T-helper 9 cell (primary cell): ENCODE results near the gene SYT13.
"Not testable (repeated sequence)": the region's sequence is repeated elsewhere in the genome, so short reads cannot be mapped to it uniquely, and the experiment has no call there.

Experiments
- DNase-seq: peaks from one replicate; pipeline ENCODE4 v3.0.0-alpha.2; 2020

The SYT13 gene

DNA sequence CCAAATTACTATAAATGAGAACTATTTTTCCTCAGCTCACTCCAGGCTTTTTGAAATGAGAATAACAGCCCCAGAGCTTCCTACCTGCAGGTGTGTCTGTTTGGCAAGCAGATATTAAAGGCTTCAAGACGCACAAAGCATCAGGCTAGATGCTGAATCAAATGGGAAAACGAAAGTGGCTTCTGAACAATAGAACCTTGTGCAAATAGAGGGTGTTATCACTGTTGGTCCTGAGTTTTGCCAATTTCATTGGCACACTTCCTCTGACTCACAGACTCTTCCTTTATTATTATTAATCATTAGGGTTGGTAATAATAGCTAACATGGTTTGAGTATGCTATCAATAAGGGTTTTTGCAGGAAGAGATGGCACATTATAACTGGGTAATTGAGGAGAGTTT lies 13.4 kb downstream of the SYT13 start:
- no peak for DNase-seq

DNA sequence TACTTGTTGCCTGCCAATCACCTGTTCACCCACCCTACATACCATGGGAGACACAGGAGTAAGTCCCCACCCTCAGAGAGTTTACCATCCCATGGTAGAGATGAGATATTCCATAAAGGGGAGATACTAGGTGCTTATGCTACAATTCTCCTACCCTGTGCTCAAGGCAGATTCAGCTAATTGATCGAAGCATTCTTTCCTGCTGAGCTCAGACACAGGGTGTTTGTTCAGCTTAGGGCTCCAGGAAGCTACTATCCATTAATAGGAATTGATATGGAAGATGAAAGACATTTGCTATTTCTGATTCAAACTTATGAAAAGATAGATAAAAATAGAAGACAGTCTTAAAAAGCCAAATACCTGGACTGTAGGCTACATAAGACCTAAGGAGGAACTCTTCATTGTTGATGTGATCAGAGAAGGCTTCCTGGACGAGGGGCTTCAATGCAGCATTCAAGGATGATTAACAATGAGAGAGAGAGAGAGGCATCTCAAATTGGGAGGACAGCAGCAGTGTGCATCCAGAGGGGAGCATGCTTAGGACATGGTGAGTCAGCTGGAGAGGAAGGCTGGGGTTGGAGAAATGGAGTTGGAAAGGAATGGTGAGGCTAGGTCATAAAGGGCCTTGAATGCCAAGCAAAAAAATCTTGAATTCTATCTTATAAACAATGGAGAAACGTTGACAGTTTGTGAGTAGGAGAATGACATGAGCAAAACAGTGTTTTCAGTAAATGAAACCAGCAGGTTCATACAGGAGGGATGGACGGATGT lies 15.0 kb downstream of the SYT13 start:
- DNase-seq, result no peak

DNA sequence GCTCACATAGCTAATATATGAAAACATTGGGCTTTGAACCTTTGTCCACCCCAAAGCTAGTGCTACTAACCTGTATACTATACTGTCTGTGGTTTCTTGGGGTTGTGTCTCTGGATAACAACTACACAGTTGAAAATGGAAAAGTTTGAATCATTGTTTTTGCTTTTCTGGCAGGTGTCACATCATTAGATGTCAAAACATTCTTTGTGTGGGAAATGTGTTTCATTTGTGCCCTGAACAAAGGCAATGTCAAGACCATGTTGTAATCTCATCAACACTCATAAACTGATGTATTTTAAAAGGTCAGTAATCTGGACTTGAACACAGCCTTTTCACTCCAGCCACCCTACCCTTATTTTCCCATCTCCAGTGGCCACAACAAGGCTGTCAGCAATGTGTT lies 16.5 kb downstream of the SYT13 start:
- DNase-seq, result no peak

DNA sequence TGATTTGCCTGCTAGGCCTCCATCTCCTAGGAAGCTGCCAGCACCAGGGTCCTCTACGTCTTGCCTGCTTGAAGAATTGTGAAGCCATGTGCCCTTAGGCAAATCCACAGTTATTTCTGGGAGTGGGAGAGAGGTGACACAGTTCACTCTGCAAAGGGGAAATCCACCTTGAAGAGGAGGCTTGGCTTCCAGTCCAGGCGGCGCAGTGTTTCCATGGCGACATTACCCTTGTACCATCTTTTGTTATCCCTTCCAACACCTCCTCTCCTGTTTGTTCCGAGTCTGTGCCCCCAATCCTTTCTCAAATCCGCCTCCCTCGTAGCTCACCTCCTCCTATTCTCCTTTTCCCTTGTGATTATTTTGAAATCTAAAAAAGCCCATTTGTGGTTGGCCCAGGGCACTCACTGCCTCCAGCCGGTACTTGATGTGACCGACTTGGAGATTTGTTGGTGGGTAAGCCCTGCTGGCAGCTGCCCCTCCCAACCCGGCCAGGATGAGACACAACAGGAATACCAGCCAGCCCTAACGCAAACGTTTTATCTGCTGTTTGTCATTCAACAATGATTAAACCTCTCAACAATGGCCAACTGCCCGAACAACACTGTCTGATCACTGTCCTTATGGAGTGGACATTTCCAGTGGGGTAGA lies 18.4 kb downstream of the SYT13 start:
- no peak for DNase-seq

DNA sequence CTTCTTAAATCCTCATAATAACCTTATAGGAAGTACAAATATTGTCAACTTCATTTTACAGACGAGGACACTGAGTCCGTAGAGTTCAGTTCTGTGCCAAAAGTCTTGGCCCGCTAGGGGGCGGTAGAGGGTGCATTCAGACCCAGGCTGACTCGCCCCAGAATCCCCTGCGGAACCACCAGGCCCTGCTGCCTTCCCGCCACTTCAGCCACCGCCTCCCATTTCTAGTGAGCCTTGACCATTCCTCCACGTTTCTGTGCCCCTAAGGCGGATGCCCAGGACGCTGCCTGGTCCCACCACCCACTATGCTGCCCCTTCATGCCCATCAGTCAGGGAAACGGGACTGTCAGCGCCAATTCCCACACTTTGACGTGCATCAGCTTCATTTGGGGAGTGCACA lies 19.1 kb downstream of the SYT13 start:
- DNase-seq, result no peak

DNA sequence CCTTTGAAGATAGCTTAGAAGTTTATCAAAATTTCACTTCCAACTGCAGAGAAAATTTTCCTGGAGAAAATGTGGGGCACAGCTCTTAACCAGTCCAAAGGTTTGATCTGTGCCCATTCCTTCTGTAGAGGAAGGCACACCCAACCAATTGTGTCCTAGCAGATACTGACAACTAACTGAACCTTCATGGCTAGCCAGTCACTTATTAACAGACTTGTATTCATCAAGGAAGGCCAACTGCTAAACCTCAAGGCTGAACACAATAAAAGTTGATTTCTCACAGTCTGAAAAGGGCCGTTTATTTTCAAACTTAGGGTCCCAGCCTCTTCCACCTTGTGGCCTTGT lies 19.5 kb downstream of the SYT13 start:
- DNase-seq, result no peak

DNA sequence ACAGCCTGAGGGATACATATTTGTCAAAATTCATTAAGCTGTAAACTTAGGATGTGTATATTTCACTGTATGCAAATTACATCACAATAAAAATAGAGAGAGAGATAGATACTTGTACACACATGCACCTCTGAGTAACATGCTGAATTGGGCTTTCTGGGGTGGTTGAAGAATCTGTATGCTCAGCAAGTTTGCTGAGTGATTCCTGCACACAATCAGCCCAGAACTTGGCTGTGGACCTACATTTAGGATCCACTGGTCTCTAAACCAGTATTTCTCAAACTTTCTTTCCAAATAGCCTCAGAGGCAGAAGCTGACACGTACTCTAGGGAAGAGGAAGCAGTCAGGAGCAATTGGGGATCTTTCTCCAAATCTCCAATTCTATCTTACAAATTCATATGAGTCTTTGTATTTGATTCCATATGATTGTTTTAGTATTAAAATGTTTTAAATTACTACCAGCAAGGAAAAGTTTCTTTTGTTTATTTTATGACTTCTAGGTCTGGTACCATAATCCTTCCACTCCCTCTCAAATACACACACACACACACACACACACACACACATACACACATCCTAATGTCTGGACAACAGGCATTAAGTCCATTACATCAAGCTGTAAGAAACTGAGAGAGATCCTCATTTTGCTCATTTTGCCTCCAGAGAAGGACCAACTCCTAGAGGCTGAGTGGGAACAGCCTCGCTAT lies 20.0 kb downstream of the SYT13 start:
- no peak for DNase-seq

DNA sequence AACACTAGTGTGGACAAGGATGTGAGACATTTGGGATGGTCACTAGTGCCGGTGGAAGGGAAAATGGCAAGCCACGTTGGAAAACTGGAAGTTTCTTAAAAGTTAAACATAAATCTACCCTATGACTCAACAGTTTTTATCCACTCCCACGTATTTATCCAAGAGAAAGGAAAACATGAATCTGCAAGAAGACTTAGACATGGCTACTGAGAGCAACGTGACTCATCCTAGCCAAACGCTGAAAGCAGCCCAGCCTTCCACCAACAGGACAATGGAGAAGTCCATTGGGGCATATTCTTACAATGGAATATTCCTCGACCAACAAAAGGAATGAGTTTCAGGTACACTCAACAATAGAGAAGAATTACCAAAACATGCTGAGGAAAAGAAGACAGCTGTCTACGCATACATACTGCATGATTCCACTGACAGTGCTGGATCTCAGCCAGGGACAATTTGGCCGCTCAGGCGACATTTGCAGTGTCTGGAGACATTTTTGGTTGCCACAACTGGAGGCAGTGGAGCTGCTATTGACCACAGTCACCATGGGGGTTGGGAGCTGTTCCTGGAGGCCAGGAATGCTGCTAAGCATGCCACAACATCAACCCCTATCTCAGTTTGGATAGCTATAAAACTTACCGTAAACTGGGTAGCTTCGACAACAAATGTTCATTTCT lies 21.2 kb downstream of the SYT13 start:
- DNase-seq, result no peak

DNA sequence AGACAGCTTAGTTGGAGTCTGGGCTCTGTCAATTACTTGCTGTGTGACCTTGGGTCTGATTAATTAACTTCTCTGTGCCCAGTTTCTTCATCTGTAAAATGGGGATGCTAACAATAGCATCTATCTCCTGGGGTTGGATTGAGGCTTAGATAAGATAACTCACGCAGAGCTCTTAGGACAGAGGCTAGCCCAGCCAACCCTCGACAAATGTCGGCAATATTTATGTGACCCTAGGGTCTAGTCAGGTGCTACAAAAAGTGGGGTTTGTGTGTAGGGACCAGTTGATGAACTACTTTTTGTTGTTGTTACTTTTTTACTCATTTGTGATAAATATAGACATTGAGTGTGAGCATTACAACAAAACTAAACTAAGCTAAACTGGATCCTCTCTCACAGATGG lies 22.4 kb downstream of the SYT13 start:
- no peak for DNase-seq

DNA sequence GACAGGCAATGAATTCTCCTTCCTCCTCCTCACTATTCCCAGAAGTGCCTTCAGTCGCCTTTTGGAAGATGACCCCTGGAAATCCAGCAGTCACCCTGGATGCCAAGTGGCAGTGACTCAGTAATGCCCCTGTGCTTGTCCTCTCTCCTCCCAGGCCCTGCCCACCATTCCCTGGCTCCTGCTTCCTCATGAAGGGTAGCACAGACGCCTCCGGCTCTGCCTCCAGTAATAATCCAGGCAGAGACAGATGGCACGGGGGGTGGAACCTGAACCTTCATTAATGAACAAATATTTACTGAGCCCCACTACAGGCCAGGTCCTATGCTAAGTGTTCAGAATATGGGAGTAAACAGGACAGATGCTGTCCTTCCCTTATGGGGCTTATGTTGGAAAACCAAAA lies 23.2 kb downstream of the SYT13 start:
- DNase-seq, result no peak

DNA sequence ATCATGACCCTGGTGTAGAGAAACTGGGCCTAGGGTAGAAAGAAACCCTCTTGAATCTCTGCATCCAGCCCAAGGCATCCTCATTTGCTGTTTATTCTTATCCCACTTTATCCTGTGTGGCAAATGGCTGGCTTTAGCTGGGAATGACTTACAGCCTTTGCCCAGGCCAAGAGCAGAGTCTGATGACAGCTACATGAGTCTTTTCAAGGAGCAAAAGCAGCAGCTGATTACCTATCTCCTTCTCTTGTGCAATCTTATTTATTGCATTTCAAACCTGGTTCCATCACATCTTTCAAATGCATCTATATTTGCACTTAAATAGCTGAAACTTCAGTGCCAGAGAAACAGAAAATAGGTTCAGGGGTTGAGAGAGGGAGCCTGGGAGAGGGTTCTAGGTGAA lies 26.1 kb downstream of the SYT13 start:
- DNase-seq, result no peak

DNA sequence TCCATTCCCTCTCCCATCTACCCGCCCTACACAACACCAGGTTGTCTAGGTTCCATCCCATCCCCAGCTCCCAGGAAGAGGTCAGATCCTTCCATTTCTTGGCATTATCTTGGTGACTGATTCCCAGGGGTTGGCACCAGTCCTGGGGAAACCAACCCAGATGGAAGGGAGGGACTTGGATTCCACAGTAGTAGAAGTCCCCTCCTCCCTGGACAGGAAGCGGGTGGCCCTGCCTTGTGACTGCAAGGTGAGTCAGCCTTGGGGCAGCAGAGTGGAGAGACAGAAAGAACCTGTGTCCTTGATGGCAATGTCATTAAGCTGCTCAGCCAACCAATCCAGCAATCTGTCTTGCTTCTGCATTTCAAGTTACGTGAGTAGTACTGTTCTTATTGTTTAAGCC lies 26.5 kb downstream of the SYT13 start:
- no peak for DNase-seq

DNA sequence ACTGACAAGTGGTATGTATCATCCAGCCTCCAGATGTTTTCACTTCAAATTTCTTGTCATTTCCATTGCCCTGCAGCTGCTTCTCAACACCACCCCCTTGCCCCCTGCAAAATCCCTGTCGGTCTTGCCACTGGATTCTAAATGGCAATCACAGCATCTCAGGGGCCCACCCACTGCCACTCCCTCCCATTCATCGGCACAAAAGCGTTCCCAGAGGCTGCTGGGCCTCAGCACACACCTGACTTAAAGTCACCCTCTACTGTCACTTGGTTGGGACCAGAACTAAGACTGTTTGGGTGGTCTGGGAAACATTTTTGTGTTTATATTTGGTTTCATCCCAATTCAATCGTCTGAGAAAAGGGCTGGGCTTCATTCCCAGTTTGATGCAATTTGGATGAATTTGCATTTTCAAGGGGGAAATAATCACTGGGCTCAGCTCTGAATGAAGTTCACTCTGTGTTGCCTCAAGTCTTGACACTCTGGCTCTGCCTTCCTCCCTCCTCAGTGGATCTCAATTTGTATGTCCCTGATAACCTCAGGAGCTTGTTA lies 27.1 kb downstream of the SYT13 start:
- no peak for DNase-seq

DNA sequence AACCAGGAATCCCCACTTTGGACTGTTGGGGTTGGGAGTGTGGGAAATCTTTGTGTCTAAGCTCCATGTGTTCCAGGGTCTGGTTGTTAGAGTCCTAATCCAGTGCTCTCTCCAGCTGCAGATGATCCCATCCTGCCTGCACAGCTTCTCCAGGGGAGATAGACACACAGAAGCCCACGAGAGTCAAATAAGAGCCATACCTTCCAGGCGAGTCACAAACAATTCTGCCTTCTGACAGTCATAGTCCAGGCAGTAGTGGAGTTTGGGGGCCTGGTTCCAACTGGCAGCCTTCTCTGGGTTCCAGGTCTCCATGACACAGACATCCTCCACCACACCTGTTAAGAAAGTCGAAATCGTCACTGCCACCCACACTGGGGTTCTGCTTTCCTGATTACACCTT lies 32.1 kb downstream of the SYT13 start:
- no peak for DNase-seq

DNA sequence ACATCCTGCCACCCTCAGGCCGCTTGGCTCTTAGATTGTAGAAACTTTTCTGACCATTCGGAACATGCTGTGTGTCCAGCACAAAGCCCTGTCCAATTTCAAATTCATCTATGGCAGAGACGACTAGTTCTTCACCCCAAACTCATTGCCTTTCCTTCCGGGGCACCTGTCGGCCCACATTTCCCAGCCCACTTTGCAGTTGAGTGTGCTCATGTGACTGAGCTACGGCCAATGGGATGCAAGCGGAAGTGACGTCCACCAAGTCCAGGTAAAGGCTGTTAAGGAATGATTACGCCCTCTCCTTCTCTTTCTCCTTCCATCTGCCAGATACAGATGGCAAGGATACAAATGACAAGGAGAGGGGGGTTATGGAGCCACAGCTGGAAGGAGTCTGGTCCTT lies 32.5 kb downstream of the SYT13 start:
- DNase-seq, result no peak

DNA sequence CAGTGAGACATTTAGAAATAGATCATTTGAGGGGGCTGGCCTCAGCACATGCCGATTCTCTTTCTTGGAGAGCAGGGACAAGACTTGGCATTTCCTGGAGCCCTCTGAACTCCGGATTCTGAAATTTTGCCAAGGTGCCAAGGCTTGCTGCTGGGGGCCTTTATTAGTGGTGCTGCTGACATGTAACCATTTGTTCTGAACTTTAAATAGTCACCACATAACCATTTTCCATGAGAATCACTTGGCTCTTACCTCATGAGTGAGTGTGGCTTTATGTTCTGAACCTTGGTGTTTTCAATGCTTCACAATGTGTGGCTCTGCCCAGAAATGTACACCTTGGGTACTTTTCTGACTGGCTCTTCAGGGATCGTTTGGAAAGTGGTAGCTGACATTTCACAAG lies 33.3 kb downstream of the SYT13 start:
- no peak for DNase-seq

DNA sequence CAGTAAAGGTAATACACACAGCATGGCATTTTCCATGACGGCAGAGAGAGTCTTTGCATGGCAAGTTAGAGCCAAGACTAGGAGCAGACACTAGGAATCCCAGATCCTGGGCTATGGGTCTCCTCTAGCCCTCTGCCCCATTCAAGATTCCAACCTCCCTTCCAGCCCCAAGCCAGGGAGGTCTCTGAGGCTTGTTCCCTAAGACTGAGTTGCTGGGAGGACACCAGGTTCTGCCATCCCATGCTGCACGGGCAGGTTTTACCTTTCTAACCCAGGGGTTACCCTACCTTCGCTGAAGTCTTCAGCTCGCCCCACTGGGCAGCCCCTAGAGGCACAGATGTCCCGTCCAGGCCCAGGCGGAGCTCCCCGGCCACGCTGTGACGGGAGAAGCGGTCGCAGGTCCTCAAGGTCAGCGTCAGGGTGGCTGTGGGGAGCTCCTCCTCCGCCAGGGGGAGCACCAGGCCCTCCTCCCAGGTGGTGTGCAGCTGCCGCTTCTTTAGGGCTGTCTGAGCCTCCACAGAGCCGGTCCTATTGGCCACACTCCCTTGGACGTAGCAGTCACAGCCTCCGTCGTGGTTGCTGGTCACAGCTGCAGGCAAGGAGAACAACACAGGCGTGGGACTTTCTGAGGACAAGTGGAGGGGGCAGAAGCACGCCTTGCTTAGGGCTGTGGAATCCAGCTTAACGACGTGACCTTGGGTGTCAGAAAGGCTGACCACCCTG lies 33.8 kb downstream of the SYT13 start:
- DNase-seq, result no peak

DNA sequence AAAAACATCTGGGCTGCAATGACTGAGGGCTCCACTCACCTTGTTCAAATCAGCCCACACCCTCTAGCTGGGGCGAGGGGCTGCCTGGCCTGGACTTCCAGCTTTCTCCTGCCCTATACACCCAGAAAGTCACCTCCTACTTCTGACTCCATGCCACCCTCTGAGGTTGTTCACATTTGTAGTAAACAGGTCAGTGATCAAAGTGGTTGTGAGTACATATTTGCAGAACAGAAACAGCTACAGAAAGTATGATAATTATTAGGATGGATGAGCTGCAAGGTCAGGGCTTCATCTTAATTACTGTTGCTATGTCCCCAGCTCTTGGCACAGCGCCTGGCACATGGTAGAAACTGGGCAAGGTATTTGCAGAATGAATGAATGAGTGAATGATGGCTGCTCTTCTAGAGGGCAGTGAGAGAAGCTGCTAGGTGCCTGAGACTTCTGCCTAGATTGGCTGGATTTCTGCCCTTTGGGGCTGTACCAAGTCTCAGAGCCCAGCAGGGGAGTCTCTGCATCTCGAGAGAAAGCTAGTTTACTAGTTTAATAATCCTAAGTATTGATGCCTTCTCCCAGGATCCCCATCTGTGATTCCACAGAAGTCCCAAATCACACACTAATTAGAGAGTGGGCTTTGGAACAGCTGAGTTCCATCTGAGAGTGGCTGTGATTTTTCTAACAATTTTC lies 36.0 kb downstream of the SYT13 start:
- no peak for DNase-seq

DNA sequence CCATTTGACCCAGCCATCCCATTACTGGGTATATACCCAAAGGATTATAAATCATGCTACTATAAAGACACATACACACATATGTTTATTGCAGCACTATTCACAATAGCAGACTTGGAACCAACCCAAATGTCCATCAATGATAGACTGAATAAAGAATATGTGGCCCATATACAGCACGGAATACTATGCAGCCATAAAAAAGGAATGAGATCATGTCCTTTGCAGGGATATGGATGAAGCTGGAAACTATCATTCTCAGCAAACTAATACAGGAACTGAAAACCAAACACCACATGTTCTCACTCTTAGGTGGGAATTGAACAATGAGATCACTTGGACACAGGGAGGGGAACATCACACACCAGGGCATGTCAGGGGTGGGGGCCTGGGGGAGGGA lies 36.8 kb downstream of the SYT13 start:
- DNase-seq, result not testable (repeated sequence)

DNA sequence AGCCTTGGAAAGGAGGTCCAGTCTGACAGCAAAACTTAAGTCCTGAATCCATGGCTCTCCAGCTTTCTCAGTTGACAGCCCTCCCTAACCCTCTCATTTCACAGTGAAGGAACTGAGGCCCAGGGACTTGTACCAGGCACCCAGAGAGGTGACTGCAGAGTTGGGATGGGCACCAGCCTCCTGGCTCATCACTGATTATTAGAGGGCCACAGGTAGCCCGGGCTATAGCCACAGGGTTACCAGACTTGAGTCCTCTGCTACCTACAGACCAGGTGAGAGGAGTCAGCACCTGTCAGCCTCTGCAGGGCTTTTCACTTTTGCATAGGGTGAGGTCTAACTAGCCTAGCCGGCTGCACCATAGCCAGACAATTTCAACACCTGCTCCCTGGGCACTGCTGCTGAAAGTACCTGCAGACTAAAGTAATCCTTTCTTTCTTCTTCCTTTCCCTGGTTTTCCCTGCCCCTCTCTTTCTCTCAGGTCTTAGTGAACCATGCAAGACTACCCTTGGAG lies 37.6 kb downstream of the SYT13 start:
- DNase-seq, result no peak

DNA sequence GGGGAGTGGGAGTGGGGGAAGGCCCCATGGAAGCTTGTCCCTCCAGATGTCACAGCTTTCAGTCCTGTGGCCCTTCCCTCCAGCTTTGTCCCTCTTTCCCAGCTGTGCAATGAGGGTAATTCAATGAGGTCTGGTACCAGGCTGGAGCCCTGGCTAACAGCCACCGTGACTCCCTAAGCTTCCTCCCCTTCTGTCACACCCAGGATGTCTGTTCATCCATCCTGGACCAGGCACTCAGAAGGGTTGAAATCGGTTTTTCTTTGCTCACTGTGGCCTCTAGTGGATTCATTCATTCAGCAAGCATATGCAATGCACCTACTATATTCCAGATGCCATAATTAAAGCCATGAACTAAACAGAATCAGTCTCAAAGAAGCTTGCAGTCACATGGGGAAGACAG lies 38.7 kb downstream of the SYT13 start:
- DNase-seq, result no peak

DNA sequence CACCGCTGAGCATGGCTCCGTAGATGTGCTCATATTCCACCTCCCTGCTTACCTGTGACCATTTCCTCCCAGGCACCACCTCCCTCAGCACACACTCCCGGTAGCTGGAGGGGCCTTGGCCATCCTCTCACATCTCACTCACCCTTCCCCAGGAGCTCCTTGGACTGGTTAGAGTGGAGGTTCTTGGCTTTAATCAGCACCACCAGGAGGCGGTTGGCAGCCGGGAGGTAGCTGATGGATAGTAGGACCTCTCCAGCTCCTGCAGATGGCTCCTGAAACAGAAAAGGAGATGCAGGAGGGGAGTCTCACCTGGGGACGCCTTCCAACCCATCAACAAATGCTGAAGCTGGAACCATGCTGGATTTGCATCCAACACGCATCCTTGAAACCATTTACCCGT lies 39.9 kb downstream of the SYT13 start:
- no peak for DNase-seq
